NCI-H2227 treated with DMSO at 0.1 percent for 48 hours (cell line): ENCODE results near the gene PLXNC1.

Experiments
- DNase-seq: peaks from one replicate; lab custom pipeline; 2025; lab: John Stamatoyannopoulos, UW

PLXNC1 gene

DNA sequence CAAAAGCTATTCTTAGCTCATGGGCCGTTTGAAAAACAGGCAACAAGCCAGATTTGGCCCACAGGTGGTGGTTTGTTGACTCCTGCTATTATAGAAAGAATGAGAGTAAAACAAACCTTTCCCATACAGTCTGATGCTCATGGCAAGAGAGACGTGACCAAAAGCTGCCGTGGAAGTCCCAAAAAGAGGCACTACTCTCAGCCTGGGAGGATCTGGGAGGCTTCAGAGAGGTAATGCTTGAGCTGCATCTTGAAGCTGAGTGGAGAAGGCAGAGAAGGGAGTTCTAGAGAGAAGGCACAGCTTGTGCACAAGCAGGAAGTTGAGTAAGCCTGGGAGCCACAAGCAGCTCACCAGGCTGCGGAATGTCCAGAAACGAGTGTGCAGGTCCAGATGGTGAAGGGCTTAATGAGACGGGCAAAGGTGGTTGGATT, 9.6 kb downstream of the PLXNC1 start:
- DNase-seq, result peak; percentile 26

DNA sequence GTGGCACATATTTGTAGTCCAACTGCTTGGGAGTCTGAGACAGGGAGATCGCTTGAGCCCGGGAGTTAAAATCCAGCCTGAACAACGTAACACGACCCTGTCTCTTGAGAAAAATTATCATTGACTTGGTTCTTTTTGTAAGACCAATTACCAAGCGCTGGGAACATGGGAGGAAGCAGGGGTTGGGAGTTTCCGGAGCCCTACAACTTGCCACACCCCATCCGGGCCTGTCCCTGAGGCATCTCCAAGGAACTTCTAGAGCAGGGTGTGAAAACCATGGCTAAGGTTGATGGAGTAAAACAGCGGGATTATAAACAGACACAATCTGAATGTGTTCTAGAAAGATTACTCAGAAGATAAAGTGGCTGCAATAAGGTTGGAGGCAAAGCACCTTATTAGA, 10.3 kb downstream of the PLXNC1 start:
- no peak for DNase-seq

DNA sequence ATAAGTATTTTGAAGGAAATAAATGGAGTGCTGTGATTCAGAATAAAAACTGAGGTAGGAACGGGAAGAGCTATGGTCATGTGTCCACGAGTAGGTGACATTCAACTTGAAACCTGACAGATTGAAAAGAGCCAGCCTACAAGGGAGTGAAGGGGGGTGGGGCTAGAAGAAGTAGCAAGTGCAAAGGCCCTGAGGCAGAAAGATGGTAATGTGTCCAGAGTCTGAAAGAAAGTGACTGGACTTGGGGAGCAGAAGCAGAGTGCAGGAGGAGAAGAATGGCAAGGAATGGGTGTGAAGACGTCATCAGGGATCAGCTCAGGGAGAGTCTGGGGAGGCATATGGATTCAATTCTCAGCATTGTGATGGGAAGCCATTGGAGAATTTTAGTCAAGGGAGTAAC, 13.7 kb downstream of the PLXNC1 start:
- DNase-seq, result no peak

DNA sequence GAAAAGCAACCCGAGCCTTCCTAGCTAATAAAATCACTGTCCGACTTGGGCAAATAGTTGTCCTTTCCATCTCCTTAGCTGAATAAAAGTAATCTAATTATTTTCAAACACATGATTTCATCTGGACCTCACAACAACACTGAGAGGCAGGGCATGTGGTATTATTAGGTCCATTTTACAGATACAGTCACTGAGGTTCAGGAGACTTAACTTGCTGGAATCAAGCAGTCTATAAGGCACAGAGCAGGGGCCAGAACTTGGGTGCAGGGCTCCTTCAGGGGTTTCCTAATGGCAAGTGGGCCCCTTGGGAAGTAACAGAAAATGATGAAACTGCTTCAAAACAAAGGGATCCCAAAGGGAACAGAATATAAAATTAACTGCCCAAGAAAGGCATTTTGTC, 15.5 kb downstream of the PLXNC1 start:
- DNase-seq, result no peak

DNA sequence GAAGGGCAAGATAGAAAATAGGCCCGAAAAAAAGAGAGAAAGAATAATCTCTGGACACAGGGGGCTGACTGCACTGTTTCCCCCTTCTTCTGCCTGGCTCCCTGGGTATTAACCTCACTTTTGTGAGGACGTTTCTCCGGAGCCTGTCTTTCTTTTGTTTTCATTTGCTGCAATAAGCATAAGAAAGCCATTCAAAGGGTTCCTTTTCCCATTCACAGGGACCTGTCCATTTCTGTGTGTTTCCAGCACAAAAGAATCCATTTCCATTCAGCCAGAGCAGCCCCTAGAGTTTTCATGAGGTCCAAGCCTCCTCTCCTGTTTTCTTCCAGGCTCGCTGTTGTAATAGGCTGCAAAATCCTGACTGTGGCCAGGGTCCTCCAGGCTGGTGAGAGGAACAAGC, 16.8 kb downstream of the PLXNC1 start:
- DNase-seq, result no peak

DNA sequence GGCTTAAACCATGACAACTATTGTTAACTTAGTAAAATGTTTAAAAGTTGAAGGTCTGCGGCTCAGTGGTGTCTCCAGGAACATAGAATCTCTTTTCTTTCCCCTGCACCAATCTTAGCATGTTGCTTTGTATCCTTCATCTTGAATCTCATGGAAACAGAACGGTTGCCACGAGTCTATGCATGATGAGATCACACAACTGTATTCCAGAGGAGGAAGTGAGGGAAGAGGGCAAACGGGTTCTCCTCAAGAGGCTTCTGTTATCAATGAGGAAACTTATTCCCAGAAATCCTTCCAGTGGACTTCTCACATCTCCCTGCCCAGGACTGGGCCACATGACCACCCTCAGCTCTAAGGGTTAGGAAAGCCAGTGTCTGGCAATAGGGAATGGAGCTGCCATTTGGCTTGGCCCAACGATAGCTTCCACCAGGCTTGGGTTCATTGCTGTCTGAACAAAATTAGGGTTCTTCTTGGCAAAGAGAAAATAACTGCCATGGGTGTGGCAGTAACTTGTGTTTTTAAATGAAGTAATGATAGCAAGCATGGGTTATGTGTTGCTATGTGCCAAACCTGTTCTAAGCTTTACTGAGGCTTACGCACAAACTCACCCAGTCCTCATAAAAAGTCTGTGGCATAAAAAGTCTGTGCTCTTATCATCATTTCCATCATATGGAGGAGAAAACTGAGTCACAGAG, 17.4 kb downstream of the PLXNC1 start:
- no peak for DNase-seq

DNA sequence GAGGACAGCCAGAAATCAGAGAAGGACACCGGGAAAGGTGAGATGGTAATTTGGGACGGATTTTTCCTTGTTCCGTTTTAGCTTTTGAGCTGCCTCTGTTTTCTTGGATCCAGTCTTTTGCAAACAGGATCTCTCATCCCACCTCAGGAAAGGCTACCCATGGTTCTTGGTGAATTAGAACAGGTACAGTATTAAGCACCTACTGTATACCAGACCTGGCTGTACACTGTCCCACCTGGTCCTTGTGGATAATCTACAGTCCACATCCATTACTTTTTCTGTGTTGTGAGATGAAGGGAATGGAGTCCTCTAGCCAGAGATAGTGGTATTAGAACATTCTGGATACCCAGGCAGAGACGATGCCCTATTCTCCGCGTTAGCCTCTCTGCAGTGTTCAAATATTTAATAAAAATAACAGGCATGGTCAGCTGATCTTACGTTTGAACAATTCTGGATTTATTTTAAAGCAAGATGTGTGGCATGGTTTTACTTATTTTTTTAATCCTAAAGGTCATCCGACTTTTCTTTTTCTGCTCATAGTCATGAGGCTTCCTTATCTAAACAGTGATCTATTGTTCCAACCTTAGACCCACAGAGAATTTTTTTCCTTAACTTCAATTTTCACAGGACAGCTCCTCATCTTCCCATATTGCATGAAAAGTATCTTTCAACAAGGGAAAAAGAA, 18.8 kb downstream of the PLXNC1 start:
- DNase-seq, result no peak

DNA sequence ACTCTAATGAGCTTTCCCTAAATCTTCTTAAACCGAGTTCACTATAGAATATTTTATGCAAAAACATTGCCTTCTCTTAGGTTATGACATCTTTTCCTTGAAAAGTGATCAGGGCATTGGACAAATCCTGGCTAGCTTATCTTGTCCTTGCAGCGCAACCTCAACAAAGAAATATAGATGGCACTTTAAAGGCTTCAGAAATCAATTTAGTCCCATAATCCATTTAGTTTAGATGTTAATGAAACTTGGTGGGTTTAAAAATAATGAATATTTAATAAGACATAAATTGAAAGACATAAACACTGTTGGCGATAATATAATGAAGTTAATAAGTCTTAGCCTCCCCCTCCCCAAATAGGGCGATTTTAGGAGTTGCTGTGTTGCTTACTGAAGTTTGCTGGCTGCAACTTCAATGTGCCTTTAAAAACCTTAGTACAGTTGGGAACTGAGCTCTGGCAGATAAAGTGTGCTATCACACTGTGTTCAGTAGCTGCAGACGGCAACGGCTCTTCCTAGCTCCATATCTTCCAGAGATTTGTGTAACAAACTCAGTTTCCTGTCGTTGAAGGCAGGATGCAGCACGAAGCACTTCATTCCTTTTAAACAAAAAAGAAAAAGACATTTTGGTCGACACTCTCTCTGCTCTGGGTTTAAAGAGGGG, 19.5 kb downstream of the PLXNC1 start:
- no peak for DNase-seq

DNA sequence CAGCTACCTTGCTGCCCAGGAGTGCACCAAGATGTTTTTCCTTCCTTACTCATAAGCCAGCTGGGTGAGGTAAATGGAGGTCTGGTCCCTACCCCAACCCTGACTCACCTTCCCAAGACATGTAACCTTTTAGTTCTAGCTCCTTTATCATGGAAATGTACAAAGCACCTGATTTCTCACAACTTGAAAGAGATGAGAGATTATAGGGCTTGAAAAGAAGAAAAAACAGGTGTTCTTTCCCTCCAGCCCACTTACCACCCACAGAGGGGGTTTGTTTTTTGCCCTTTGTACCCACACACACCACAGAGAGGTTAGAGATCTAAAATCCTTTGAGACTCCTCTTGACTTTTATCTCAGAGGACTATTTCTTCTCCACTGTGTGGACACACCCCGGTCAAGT, 21.1 kb downstream of the PLXNC1 start:
- DNase-seq, result no peak

DNA sequence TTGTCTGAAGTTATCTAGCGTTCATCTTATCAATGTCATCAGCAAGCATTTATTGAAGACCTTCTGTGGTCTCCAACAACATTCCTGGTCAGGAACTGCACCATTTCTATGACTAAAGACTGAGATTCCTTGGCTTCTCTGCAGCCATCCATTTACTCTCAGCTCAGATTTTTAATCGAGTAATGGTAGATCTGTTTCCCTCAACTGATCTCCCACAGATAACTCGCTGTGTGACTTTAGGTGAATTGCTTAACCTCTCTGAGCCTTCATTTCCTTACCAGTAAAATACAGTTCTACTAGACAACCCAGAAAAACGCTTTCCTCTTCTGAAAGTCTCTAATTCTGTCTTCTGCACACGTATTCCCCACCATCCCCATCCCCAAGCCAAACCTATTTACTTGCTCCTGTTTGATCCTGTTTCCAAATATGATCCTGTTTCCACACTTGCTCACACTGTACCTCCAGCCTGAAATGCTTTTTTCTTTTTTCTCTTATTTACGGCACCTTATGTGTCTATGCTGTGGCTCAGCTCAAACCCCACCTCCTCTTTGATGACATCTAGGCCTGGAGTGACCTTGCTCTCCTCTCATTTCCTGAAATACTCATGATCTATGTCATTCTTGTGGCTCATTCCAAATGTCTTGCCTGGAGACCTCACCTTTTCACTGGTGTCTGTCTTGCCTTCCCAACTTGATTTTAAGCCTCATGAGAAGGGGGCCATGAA, 21.8 kb downstream of the PLXNC1 start:
- no peak for DNase-seq

DNA sequence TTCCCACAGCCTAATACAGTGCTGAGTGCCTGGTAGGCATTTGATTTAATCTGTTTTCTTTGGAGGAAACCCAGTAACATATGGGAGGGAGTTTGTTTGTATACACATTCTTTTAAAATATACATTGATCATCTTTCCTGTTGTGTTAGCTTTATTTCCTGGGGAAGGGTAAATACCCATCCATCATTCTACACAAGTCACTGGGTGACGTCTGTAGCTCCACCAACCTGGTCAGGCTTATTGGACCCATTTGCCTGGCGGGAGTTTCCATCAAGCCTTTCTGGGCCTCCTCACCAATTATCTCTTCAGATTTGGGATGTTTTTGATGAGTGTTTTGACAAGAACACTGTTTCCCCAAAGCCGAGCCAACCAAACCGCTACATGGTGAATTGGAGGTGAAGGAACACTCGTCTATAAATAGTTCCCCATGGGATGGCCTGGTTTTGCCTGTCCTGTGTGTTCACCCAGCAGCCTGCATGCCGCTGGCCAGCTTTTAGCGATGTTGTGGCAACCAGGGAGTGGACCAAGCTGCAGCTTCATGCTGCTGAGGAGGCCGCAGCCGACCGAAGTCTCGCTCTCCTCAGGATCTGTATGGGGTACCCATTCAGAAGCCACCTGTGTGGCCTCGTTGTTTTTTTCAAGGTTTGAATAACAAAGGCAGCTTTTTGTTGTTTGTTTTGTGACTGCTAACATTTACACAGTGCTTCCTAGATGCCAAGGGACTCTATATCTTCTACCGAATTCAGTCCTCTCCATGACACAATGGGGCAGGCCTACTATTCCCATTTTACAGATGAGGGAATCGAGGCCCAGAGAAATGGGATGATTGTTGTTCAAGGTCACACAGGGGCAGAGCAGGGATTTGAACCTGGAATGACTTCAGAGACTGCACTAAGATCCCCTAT, 22.6 kb downstream of the PLXNC1 start:
- DNase-seq, result no peak

DNA sequence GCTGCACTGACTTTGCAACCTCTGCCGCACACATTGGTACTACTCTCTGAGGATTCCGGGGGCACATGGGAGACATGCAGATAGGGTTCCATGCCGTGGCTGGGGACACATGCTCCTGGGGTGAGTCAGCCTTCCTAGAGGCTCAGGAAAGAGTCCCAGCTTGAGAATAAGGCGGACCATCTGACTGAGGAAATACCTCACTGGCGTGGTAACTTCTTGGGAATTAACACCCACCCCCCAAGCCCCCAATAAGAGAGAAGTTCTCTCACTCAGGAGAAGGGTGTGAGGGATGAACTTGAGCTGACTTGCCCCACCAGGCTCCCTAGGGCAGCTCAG, 23.2 kb downstream of the PLXNC1 start:
- DNase-seq, result no peak

DNA sequence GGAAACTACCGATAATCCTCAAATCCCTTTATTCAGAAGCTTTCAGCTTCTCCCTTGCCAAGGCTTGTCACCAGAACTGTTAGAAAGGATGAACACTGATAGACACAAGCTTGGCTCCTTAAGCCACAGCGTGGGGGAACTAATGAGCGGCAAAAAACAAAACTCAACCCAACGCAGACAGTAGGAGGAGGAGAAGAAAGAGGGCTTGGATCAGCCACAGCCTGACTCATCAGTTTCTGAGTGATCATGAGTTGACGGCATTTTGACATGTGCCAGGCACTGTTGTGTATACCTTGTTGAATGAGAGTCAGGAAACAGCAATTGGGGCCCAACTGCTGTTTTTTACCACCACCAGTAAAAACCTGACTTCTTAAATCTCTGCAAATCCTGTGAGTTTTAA, 23.7 kb downstream of the PLXNC1 start:
- no peak for DNase-seq

DNA sequence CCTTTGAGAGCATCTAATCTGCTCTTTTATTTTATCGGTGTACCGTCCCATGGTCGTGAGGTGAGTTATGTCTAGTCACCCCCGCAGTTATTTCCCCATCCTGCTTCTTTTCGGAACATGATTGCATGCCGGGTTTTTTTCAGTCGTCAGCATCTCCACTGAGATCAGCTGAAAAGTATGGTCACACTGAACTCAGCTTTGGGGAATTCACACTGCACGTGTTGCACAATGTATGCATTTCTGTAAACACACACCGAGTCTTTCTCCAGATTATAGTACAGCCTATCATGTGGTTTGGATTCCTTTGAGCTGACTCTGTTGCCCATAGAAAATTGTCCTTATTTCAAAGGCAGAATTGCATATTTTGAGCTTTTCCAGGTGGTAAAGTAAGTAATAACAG, 24.6 kb downstream of the PLXNC1 start:
- DNase-seq, result no peak

DNA sequence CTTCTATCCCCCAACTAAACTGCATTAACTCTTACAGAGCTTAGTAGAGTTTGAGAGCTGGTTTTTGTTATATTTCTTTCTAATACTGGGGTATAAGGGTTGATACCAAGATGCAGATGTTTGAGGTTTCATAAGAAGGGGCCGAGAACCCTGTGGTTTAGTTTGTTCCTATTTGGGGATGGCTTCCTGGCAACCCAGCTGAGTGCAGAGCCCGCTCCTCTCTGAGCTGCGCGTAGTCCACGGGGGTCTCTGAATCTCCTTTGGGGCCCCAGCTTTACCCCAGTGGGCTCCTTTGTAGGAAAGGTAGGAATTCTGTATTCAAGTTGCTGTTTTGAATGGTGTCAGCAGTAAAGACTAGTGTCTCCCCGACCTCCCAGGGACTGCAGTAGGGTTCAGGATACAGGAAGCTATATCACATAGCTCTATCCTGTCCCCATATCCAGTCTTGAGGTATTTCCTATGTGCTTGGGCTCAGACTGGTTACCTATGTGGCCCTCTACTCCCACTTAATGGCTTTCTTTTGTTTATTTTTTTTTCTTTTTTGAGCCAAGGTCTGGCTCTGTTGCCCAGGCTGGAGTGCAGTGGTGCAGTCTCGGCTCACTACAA, 25.4 kb downstream of the PLXNC1 start:
- DNase-seq, result no peak

DNA sequence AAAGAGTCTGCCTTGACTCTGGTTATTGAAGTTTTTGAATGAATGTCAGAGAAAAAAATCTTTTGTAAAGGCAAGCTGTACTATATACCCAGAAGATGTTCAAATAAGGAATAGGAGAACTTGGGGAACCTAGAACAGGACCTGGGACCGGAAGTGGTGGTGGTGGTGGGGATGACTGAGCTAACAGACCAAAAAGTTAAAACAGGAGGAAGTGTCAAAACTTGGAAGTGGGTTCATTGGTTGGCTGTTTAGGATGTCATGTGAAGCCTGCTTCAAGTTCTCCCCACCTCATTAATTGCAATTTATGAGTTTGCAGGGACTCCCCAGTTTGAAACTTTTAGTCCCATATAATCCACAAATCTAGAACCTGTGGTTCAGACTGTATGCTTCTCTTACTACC, 26.2 kb downstream of the PLXNC1 start:
- DNase-seq, result no peak

DNA sequence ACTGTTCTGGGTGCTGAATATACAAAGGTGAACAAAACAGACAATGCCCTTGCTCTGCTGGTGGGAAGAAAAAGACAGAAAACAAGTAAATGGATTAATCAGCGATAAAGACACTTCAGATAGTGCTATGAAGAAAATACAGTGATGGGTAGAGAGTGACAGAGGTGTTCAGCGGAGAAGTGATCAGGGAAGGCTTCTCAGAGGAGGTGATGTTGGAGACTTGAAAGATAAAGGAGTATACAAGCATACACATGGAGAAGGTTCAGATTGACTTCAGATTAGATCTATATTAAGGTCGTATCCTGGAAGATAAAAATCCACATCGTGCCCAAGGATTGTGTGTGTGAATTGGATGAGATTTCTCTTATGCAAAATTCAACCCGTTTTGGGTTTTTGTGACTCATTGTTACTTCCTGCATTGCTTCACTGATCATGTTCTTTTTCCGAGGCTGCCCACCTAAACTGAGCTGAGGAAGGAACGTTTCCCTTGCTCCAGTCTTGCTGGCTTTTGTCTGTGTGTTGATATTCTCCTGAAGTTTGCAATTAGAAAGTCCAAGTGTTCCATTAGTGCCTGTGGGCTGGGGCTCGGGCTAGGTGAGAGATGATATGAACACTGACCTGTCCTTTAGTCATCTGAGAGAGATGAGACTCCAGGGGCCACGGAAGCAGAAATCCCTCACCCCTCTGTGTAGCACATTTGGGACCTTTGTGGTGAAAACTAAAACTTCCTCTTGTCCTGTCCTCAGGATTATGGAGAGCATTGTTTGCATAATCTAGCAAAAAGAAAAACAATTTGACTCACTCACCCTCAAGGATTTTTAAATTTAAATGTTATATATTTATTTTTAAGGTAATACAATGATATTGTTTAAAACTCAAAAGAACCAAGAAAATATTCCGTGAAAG, 27.6 kb downstream of the PLXNC1 start:
- no peak for DNase-seq

DNA sequence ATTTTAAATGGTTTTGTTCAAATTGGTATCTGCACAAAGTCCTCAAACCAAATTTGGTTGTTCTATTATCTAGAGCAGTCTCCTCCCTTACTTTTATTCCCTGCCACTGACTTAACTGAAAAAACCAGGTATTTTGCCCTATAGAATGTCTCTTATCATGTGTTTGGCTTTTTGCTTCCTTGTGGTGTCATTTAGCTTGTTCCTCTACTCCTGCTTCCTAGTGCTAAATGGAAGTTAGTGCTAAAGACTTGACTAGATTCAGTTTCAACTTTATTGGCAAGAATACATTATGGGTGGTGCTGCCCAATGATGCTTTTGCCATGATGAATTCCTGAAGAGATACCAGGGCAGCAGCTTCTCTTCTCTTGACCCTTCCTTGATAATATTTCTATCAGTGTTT, 29.7 kb downstream of the PLXNC1 start:
- no peak for DNase-seq

DNA sequence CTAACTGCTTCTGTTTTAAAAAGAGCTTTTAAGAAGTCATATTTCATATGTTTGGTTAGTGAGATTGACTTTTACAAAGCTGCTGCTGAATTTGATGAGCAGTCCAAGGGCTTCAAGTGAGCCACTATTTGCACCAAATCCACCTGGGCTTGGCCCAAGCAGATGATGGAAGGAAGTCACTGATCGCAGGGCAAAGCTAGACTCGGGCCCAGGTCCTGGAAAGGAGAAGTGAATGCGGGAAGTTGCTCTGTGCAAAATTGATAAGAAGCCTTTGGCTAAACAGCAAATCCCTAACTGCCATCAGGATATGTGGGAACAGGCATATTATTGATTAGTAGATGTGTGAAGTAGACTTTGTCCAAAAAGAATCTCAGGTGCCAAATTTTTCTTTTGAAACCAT, 30.5 kb downstream of the PLXNC1 start:
- no peak for DNase-seq

DNA sequence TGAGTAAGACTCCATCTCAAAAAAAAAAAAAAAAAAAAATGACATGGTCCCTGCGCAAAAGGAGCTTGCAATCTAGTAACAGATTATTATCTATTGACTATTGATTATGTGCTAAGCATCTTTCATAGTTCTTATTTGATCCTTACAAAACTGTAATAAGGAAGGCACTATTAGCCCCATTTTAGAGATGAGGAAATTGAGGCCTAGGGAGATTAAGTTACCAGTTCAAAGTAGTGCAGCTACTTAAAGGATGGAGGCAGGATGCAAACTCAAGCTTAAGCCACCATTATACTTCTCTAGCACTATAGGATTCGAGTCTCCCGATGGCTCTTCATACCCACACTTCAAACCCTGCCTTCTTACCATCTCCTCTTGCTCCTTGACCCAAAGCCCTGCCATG, 31.3 kb downstream of the PLXNC1 start:
- DNase-seq, result no peak
